Stimulated activated CD8-positive, alpha-beta memory T cell treated with anti-CD3 and anti-CD28 coated beads, Interleukin-7, amount 100 ng/mL, for 4 hours (primary cell): ENCODE measurements around the gene SV2B.

Experiments
- DNase-seq, 2 donors: peaks; one replicate each; pipeline ENCODE4 v3.0.0-alpha.2; 2020; ENCODE audit warnings: low read depth in 2 of 2

Gene SV2B

DNA sequence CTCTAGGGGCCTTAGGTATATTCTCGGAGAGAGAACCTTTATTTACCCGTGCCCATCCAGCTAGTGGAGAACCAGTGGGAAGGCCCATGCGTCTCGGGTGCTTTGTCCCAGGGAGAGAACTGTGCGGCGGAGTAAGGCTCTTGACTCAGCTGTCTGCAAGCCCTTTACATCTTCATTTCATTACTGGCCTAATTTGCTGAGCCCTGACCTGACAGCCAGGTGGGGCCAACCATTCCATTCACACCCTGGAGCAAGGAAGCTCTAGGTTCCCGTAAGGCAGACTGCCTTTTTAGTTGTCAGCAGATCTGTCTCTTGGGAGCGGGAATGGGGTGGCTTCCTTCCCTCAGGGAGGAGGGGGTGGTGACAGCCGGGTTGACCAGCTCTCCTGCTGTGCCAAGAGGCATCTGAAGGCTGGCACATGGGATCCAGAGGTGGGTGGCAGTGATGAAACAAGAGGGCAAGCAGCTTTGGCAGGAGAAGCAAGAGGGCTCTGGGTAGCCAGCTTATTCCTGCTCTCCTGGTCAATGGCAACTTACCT is 36.4 kb downstream of the SV2B start:
- DNase-seq = no peak

DNA sequence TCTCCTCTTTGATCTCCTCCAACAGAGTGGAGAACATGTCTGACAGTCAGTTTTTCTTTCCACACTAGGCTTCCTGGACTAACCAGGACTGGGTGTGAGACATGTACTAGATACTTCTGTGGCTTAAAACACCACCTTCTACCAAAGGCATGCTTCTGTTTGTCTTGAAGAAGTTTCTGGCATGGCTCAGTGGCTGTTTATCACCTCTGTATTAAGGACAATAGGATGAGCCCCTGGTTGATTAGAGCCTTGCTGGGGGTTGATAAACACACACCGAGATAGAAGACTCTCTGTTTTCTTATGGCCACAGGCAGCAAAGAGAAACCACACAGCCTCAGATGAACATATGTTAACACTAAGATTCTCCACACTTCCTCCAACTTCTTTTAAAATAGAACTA is 40.5 kb downstream of the SV2B start:
- no peak for DNase-seq

- no peak for DNase-seq
These were observed 41.0 kb downstream of the SV2B start for GRCh38 chr15:91141097-91141496.

DNA sequence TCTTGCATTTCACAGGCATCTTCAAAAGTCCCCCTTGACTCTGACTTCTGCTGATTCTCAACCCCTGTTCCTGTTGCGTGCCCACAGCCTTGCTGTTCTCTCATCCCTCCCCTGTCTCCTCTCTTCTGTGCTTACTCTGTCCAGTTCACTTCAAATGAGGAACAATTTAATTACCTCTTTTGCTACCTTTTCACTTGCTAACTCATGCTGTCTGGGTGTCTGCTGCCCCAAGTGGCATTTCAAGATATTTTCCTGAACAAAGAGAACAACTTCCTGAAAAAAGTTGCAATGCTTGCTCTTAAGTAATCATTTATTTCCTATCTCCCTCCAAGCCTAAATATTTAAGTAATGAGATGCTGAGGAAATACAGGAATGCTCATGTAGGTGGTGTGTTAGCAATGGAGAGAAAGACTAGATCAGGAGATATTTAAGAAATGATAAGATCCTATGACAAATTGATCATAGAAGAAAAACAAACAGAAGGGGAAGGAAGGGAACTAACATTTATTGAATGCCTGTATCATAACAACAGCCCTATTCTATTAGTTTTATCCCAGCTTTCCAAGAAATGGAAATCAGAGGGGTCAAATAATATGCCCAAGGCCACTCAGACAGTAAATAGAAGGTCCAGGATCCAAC is 42.2 kb downstream of the SV2B start:
- DNase-seq = no peak

DNA sequence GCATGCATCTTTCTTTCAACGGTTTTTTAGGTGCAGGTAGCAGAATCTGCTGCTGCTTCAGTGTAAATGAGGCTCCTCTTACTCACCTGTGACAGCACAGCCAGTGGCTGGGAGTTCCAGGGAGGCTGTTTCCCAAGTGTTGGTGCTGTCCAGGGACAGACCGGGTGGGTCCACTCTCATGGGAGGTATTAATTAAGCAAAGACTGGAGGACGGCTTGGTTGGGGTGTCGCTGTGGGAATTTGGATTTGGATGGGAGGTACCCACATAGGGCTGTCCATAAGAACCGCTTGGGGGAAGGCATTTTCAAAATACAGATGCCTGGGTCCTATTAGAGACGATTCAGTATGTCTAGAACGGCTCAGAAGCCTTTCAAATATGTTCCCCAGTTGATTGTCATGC is 42.9 kb downstream of the SV2B start:
- DNase-seq = no peak

DNA sequence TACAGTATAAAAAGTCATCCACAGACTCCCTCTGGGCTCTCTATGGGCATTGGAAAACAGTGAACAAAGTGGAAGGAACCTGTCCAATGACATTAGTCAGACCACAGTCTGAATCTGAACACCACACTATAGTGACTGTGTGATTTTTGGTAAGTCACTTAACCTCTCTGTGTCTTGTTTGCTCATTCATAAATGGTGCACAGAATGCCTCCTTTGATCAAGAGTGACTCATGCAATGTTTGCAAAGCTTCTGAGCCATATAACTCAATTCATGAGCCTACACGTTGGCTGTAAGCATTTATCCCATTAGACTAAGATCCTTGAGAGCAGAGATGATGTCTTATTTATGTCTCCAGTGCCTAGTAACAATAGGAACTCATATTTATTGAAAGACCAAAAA is 46.7 kb downstream of the SV2B start:
- DNase-seq = no peak

GRCh38 chr15:91148243-91148642 is 48.2 kb downstream of the SV2B start:
- DNase-seq = no peak

- no peak for DNase-seq
These were observed 50.6 kb downstream of the SV2B start for GRCh38 chr15:91150502-91151160.

DNA sequence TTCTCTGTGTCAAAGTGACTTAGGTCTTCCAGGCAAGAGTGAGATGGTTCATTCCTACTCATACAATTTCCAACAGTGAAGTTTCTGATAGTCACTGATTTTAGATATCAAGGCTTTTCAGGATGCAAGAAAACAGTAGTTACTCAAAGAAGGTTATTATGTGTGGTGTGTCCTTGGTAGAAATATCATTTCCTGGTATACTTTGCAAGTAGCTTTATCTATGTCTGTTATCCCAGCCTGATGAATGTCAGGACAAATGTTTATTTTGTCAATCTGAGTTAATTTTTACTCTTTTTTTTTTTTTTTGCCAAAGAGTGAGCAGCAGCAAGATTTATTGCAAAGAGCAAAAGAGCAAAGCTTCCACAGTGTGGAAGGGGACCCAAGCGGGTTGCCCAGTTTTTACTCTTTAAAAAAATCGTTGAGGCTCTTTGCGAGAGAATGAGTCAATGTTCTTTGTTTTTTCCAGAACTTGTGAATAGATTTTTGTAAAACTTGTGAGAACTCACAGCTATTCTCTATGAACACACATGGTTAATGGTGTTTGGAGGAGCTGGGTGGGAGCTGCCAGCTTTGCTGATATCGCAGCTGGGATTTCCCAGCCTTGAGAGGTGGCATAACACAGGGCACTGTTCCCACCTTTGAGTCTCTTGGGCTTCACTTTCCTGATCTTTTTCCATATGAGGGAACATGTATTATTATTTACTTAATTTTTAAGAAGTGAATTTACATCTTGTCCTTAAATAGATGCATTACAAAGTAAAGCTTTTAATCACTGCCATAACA is 51.9 kb downstream of the SV2B start:
- DNase-seq = no peak

GRCh38 chr15:91152896-91153581 is 53.0 kb downstream of the SV2B start:
- no peak for DNase-seq

- DNase-seq = no peak
These were observed 53.9 kb downstream of the SV2B start for GRCh38 chr15:91153954-91154353.

GRCh38 chr15:91156175-91156726 is 56.2 kb downstream of the SV2B start:
- no peak for DNase-seq

- no peak for DNase-seq
These were observed 58.6 kb downstream of the SV2B start for GRCh38 chr15:91158415-91159394.

- DNase-seq = no peak
These were observed 65.8 kb downstream of the SV2B start for GRCh38 chr15:91165850-91166249.

GRCh38 chr15:91168457-91168856 is 68.4 kb downstream of the SV2B start:
- no peak for DNase-seq

- DNase-seq = no peak
These were observed 71.3 kb downstream of the SV2B start for GRCh38 chr15:91171334-91171733.

- DNase-seq = no peak
These were observed 82.0 kb downstream of the SV2B start for GRCh38 chr15:91182101-91182500.

DNA sequence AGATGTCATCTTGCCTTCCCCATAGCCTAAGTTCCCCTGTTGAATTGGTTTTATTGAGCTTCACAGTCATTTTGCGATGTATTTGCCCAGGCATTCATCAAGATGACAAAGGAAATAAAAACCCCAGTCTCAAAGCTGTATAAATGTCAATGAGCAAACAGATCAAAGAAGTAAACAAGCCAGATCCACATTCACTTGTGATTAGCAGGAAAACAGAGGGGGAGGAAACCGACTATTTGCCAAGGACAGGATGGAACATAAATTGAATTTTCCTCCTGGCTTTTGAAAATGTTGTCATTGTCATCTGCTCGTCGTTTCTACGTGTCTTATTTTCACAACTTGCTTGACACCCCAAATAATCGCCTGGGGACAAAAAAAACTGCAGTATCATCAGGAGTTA is 83.5 kb downstream of the SV2B start:
- no peak for DNase-seq

DNA sequence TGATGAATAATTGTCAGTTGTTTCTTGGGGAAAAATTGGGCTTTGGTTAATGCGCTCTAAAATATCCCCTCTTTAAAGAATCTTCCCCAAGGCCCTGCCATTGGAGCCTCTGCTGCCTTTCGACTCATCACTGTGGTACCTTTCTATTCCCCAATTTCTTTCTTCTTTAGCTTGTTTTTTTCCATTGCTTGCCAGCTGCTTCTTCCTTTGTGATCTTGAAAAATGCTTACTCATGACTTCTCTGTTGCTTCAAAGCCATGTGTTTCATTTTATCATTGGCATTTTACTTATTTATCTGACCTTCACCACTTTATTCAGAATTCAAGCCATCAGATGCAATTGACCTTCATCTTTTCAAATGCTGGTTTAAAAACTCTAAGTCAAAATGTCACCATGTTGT is 84.4 kb downstream of the SV2B start:
- no peak for DNase-seq

- no peak for DNase-seq
These were observed 87.0 kb downstream of the SV2B start for GRCh38 chr15:91186904-91187656.
